NK-92 treated with Interleukin-12 subunit alpha and Interleukin-12 subunit beta, amount 100 ng/mL, for 24 hours (cell line): ENCODE results near the gene EDN2.

Experiments used
- DNase-seq: peaks from one replicate; lab custom pipeline; 2025; lab: John Stamatoyannopoulos, UW

EDN2 gene

DNA sequence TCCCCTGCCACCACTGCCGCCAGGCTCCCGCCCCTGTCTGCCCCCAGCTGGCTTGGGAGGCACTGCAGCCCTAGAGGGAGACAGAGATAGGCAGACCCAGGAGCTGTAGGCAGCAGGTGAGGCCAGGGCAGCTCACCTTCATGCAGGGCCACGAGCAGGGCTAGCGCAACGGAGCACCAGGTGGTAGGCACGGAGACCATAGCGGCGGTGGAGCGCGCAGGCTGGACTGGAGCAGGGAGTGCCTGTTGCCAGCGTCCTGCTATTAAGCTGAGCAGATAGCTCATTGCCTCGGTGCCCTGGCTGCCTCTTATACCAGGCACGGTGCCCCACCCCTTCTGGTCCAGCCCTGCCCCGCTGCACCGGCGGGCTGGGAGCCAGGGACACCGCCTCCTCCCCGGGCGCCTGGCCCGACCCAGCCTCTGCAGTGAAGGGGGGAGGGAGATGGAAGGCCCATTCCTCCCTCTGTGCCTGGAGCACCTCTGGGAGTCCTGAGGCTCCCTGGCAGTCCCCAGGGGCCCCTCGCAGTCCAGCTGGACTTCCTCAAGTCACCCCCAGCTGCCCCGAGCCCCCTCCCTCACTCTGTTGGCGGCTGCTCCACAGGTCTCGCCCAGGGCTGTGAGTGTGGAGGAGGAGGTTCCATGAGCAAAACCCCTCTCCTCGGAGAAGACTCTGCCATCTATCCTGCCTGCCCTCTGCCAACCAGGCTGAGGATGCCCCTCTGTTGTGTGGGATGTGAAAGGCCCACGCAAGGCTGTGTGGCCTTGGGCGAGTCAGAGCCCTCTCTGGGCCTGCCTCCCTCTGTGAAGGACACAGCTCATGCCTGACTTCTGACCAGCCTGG lies at the start of gene EDN2:
EDN2 (minus strand) TSS at position 282 of the 840 bp plus-strand sequence; CDS start at position 200, 82 bp downstream.
- DNase-seq, result no peak

DNA sequence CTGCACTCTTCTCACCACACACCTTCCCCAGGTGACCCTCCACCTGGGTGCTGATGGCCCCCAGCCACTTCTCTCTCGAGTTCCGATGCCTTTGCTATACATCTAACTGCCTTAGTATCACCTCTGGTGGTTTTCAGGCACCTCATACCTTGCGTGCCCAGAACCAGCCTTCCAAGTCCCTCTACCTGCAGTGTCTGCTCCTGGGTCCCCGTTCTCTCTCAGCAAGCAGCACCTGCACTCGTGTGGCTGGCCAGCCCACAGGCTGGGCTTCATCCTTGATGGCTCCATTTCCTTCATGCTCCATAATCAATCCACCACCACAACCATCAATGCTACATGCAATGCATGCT lies 49.2 kb upstream of the EDN2 start:
- no peak for DNase-seq

DNA sequence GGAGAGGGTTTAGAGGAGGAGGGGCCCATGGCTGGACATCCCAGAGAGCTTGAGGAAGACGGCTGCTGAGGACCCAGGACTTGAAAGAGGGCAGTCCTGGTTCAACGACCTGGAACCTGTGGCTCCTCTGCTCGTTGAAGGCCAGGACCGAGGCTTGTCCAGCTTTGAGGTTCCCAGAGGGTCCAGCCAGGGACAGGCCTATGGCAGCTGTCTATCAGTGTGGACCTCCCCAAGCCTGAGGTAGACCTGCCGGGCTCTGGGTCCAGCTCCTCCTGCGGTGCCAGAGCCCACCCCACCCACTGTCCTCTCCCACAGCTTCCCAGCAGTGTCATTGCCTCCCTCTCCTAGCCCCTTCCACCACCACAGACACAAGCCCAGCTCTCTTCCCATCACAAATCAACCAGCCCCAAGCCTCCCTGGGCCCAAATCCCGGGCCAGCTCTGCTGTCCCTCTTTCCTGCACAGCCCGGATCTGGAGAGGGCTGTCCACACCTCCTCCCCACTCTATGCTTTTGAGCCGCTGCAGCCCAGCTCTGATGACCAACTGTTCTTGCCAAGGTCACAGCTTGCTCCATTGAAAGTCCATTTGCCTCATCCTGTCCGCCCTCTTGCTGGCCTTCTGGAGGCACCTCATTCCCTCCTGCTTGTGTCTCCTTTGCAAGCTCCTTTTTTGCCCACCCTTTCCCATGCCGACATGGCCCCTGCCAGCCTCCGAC lies 48.7 kb upstream of the EDN2 start:
- no peak for DNase-seq

DNA sequence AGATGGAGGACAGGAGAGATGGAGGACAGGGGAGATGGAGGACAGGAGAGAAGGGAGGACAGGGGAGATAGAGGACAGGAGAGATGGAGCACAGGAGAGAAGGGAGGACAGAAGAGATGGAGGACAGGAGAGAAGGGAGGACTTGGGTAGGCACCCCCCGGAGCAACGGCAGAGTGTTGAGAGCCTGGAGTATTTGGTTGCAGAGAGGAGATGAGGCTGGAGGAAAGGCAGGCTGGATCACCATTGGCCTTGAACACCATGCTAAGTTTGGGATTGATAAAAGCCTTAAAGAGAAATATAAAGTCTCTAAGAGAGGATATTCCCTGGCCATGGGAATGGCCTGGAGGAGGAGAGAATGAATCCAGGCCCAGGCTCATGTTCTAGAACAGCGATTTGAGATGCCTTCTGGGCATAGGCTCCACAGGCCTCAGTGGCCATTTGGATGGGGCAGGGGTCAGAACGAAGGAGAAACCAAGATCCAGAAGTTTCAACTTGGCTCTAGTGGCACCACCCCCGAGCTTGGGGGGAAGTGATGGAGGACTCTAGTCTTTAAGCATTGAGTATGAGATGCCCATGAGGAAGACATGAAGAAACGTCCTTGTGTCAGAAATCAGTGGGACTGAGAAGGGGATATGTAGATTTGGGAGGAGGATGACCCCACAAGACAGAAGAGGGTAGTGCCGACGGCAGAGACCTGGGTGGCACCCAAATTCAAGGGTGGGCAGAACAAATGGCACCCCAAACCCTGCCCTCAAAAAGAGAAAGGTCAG lies 47.9 kb upstream of the EDN2 start:
- DNase-seq, result no peak

DNA sequence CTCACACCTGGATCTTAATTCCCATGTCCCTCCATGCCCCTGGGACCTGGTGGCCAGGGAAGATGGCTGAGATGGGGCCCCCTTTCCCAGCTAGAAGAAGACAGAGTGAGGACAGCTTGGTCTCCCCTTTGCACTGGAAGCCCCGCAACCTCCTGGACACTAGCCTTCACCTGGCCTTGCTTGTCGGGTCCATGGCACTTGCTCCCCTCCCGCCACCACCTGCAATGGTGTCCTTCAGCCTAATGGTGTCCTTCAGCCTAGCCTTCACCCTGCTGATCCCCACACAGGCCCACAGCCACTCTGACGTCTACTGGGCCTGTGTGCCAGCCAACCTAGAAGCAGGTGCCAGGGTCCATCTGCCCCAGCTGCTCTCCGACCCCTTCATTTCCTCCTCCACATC lies 45.9 kb upstream of the EDN2 start:
- DNase-seq, result no peak

DNA sequence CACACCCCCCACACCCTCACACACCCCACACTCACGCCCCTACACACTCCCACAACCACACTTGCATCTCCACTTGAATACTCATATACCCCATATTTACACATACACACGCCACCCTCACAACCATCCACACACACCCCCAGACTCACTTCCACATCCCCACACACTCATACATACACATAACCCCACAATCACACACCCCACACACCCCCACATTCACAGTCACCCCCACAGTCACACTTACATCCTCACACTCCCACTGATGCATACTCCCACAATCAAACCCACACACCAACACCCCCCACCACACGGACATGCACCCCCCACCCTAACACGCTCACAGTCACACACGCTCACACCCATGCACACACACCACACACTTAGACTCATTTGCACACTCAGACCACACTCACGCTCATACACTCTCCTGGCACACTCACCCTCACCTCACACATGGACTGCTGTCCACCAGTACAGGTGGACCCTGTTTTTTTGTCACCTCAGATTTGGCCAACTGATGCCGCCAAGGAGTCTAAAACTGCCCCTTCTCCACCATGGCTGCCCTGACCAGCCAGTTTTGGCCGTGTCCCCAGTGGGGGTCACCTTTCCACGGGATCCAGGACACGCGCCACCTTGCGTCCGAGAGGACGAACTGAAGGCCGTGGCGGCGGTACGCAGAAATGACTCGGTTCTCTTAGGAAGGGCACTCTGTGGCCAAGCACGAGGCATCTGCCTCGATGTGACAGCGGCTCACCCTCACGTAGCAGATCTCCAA lies 45.3 kb upstream of the EDN2 start:
- DNase-seq, result no peak

DNA sequence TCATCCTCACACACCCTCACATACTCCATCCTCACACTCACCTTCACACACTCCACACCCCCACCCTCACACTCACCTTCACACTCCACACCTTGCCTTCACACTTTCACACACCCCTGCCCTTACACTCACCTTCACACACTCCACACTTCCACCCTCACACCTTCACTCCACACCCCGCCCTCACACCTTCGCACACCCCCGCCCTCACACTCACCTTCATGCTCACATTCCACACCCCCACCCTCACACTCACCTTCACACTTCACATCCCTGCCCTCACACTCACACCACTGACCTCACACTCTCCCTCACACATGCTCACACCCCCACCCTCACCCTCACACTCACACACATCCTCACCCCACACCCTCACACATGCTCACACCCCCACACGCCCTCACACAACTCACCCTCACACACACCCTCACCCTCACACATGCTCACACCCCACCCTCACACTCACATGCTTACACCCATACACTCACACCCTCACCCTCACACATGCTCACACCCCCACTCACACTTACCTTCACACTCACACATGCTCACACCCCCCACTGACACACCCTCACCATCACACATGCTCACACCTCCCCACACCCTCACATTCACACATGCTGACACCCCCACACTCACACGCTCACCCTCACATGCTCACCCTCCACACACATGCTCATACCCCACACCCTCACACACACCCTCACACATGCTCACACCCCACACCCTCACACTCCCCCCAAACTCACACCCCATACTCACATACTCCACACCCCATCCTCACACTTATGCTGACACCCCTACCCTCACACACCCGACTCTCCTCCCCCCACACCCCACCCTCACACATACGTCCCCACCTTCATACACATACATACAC lies 44.5 kb upstream of the EDN2 start:
- DNase-seq, result no peak

DNA sequence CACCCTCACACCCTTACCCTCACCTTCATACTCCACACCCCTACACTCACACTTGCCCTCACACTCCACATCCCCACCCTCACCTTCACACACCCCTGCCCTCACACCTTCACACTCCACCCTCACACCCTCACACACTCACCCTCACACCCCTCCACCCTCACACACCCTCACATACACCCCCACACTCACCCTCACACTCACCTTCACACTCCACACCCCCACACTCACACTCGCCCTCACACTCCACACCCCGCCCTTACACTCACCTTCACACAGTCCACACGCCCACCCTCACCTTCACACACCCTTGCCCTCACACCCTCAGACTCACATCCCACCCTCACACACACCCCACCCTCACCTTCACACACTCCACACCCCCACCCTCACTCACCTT lies 43.6 kb upstream of the EDN2 start:
- no peak for DNase-seq

DNA sequence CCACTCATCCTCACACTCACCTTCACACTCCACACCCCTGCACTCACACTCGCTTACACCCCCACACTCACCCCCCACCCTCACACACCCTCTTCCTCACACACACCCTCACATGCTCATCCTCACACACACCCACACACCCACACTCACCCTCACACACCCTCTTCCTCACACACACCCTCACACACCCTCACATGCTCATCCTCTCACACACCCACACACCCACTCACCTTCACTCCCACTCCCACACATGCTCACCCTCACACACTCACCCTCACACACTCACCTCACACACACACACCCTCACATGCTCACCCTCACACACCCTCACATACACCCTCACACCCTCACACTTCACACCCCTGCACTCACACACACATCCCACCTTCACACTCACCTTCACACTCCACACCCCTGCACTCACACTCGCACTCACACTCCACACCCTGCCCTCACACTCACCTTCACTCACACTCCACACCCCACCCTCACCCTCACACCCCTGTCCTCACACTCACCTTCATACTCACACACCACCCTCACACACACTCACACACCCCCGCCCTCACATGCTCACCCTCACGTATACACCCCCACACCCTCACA lies 42.6 kb upstream of the EDN2 start:
- no peak for DNase-seq

DNA sequence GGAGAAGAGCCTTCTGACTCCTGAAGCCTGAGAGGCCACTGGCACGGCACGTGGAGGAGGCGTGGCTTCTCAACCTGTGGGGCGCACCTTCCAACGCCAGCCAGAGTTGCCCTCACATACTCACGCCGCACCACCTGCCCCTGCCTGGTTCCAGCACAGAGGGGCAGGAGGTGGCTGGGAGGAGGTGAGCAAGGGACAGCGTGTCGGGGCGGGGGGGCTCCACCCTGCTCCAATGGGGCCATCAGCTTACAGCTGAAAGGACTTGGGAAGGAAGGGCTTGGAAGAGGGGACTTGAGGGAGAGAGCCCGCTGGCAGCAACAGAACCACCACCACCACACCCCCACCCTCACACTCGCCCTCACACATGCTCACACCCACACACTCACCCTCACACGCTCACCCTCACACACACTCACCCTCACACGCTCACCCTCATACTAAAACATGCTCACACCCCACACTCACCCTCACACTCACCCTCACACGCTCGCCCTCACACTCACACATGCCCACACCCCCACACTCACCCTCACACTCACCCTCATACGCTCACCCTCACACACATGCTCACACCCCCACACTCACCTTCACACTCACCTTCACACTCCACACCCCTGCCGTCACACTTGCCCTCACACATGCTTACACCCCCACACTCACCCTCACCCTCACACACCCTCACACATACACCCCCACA lies 41.6 kb upstream of the EDN2 start:
- DNase-seq, result no peak

DNA sequence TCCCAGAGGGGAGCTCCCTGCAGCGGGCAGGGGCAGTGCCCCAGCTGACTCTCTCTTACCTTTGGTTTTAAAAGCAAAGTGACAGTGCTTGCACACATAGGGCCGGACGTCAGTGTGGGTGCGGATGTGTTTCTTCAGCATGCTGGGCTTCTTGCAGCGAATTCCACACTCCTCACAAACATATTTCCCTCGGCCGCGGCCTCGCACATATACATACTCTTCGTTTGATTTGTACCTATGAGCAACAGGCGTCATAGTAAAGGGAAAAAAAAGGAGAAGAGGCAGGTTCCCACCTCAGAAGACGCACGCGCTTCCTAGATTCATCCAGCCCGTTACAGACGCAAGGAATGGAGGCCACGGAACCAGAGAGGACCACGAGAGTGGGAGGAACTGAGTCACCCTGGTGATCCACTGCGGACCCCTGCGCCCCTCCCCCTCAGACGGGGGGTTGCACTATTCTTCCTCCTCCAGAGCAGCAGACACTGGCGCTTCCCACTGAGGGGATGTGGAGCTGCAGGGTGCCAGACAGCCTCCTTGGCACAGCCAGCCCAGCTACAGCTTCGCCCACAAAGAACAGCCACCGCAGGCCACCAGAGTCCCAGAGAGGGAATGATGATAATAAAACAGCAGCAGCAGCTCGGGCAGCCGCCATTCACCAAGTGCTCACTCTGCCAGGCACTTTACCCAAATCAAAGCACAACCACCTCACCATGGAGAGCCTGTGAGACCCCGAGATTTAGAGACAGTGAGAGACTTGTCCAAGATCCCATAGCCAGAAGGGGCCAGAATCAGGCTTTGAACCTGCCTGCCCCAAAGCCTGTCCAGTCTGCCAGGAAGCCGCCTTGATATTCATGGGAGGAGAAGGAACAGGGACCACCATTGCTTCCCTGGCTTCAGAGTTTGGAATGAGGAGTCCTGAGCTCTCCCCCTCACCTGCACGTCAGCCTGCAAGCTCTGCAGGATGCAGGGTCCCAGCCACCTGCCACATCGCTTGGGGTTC lies 40.5 kb upstream of the EDN2 start:
- no peak for DNase-seq

DNA sequence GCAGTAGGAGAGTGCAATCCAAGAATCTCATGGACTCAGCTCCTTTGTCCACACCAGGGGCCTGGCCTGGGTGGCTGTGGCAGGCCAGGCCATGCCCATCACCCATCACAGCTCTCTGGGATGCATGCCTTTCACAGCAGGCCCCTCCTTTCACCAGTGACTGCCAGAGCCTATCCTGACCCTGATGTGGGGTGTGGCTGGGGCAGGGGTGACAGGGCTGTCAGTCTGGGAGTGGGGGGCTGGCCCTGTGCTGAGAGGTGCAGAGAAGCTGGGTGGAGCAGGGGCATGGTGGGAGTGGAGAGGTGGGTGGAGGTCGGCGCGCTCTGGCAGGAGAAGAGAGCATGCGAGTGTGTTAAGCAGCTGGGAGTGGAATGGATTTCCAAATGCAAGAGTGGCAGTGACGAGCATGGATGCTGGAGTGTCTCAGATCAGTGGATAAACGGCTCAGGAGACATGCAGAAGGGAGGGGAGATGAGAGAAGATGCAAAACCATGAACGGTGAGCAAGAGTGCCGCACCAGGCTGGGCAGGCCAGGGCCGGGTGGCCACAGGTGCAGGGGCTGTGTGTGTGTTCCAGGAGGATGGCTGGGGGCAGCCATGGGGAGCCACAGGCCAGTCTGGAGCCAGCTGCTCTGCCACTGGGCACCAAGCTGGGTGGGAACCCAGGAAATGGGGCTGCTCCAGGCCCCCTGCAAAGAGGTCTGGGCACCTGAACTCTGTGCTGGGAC lies 39.6 kb upstream of the EDN2 start:
- no peak for DNase-seq

DNA sequence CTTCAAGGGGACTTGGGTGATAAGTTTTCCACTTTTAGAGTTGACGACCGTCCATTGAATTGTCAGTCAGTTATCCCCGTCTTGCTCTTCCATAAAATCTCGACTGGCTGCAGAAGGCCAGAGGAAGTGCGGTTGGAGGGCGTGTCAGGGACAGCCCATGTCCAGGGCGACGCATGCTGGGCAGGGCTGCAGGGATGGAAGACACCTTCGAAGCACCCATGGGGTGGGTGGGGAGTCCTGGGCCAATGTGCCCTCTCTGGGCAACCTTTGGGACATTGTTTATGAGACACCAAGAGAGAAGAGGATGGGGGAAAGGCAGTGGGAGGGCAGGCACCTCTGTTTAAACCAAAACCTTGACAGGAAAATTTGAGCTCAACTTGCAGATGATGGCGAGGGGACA lies 38.6 kb upstream of the EDN2 start:
- DNase-seq, result no peak

DNA sequence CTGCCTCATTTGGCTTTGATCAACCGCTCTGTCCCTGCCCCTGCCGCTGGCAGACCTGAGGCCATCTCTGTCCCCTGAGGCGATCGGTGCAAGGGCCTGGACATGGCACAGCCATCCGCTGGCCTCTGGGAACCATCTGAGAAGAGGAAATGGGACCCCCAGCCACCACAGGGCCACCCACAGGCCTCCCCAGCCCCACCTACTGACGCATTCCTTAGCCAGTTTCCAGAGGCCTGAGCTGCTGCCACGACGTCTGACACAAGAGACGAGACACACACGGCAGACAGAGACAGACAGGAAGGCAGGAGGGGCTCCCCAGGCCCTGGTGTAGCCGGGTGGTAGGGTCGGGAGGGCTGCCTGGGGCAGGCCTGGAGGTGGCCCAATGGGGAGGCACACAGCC lies 37.3 kb upstream of the EDN2 start:
- no peak for DNase-seq

DNA sequence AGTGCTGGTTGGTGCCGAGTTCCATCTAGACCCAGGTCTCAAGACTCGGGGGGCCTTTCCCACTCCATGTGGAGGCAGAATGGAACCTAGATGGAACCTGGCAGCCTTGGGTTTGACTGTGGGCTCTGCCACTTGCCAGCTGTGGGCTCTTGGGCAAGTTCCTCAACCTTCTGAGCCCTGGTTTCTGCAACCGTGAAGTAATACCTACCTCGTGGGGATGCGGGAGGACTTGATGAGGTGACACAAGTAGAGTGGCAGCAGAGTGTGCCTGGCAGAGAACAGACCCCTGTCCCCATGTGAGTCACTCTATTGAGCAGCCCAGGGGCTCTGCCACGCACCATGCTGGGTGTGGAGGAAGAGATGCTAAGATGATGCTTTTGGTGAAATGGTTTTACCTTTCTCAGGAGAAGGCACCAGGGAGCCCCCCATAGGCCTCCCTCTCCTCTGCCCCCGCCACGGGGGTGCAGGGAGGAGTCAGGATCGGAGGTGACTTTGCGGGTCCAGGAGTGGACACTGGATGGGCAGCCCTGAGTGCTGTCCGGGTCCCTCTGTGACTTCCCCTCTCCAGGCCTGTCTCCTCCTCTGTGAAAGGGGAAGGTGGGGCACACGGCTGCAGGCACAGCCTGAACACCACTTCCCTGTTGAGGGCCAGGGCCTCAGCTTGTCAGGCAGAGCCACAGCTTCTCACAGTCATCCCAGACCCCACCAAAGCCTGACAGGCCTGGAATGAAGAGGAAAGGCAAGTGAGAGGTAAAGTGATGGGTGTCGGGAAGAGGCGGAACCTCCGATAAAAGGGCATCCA lies 36.7 kb upstream of the EDN2 start:
- no peak for DNase-seq

DNA sequence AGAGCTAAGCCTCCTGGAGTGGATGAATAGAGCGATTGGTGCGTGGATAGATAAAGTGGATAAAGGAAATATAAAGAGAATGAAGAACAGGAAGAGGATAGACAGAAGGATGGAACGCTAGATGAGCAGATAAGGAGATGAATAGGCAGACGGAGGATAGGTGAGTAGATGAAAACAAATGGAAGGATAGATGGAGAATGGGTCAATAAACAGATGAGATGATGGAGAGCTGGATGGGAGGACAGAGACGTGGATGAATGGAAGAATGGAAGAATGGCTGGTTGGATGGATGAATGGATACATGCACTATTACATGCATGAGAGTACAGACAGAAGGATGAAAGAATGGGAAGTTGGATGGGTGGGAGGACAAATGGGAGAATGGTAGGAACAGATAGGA lies 35.2 kb upstream of the EDN2 start:
- no peak for DNase-seq

DNA sequence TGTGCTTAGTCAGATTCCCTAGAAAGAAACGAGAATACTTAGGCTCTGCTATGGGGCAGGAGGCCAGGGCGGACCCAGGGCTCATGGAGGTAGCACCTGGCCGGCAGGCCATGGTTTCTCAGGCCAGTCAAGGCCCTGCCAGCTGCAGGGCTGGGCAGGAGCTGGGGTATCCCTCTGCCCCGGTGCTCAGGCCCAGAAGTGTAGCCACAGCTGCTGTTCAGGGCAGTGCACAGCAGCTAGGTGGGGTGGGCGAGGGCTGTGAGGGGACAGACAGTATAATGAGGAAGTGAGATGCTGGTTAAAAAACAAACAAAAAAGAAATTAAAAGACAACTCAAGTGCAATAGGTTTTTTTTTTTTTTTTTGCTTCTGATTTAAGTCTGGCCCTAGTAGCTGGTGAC lies 34.0 kb upstream of the EDN2 start:
- DNase-seq, result no peak
